NCI-H128 (cell line): ENCODE results near the gene GCDH.
"Not testable (repeated sequence)": the region's sequence is repeated elsewhere in the genome, so short reads cannot be mapped to it uniquely, and the experiment has no call there.

Experiments
- DNase-seq: peaks from one replicate; lab custom pipeline; 2025; ENCODE audit not compliant: unreplicated experiment; lab: John Stamatoyannopoulos, UW

The GCDH gene

GRCh38 chr19:12872255-12872654 is 18.7 kb upstream of the GCDH start:
- DNase-seq: no peak

GRCh38 chr19:12872941-12873890 is 17.7 kb upstream of the GCDH start:
- DNase-seq: no peak

GRCh38 chr19:12873891-12874745 is 16.8 kb upstream of the GCDH start:
- DNase-seq: no peak

- no peak for DNase-seq
These were observed 15.9 kb upstream of the GCDH start for GRCh38 chr19:12875086-12875485.

GRCh38 chr19:12880551-12881171 is 10.3 kb upstream of the GCDH start:
- no peak for DNase-seq

- peak; percentile 95 for DNase-seq
These were observed 9.7 kb upstream of the GCDH start, which contains the start of gene DNASE2 for GRCh38 chr19:12881172-12881808. Gene DNASE2 (minus strand): TSS chr19:12881449. CDS start chr19:12881375, 74 bp downstream.

- DNase-seq: no peak
These were observed 8.4 kb upstream of the GCDH start for GRCh38 chr19:12882589-12882988.

- no peak for DNase-seq
These were observed 6.8 kb upstream of the GCDH start for GRCh38 chr19:12884202-12884601.

- no peak for DNase-seq
These were observed 6.4 kb upstream of the GCDH start for GRCh38 chr19:12884627-12884925.

- peak; percentile 86 for DNase-seq
These were observed 5.8 kb upstream of the GCDH start for GRCh38 chr19:12884926-12885748.

GRCh38 chr19:12885749-12886650 is 5.0 kb upstream of the GCDH start:
- DNase-seq: no peak

GRCh38 chr19:12886651-12886968 is 4.3 kb upstream of the GCDH start:
- DNase-seq: no peak

GRCh38 chr19:12886969-12887747 is 3.8 kb upstream of the GCDH start, which contains the start of gene KLF1:
Gene KLF1 (minus strand): TSS chr19:12887201. CDS start chr19:12887140, 61 bp downstream.
- DNase-seq: no peak

GRCh38 chr19:12888006-12888603 is 2.9 kb upstream of the GCDH start:
- DNase-seq: no peak

GRCh38 chr19:12890299-12890786 is 617 bp upstream of the GCDH start:
- not testable (repeated sequence) for DNase-seq

- DNase-seq: no peak
These were observed 627 bp downstream of the GCDH start for GRCh38 chr19:12891553-12892021.

- DNase-seq: no peak
These were observed 2.6 kb downstream of the GCDH start for GRCh38 chr19:12893582-12893981.

- no peak for DNase-seq
These were observed 5.5 kb downstream of the GCDH start for GRCh38 chr19:12896460-12896859.
